ENCODE data around the gene DOCK4. TPM values are rescaled to one million over a fixed set of nuclear protein-coding genes. Genes with fewer than 3 reads are reported as not detected.

DOCK4 gene
- total and polyA plus RNA-seq, 5 donors from 2014 or later, result 0.44 TPM; not detected in 4

DNA sequence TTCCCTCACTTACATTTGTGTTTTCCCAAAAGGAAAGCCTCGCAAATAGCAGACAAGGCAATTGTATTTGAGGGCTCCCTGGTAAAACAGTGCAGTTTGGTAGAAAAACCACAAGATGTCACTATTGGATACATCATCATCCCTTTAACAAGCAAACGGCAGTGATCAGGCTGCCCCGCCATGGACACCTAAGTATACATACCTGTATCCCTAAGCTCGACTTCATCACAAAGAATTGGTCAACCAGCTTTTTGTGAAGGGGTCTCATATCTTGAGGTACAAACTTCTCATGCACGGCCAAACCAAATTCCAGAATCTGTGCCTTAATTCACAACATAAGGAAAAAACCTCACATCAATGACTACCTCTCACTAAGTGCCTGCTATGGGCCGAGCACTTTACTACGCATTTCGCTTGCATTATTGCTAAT lies 464.4 kb downstream of the DOCK4 start:
- Histone ChIP-seq H3K36me3 (ENCODE audit: control insufficient read depth, insufficient read depth, low read length) (no peaks in the 10 kb centered on the region), H3K4me1 (ENCODE audit: control insufficient read depth, insufficient read depth, low read length, poor library complexity, severe bottlenecking) (no peaks in the 10 kb centered on the region), H3K9me3 (ENCODE audit: control insufficient read depth in 2 of 2, low read length in 2 of 2) (no peaks in the 10 kb centered on the region), H3K27me3 (ENCODE audit: control insufficient read depth, insufficient read depth, low read length) (no peaks in the 10 kb centered on the region), H3K27ac (ENCODE audit: insufficient read depth, low read length, poor library complexity, severe bottlenecking) (no peak overlapping the region), H3K4me3 (ENCODE audit: low read depth, low read length) (no peak overlapping the region)
- H3K4me1 Mint-ChIP-seq, result no peaks in the 10 kb centered on the region
- ATAC-seq (ENCODE audit: low read depth in 2 of 2) (peak; percentile 48 to 57), DNase-seq (peak; percentile 9 to 72 (median 44))
- no peaks in the 10 kb centered on the region for H3K9me3 Mint-ChIP-seq
- no peaks in the 10 kb centered on the region for H3K36me3 Mint-ChIP-seq
- H3K27me3 Mint-ChIP-seq, result peaks cover 5% of the 10 kb centered on the region
- H3K27ac Mint-ChIP-seq, result no peak overlapping the region
- H3K4me3 Mint-ChIP-seq, result no peak overlapping the region

DNA sequence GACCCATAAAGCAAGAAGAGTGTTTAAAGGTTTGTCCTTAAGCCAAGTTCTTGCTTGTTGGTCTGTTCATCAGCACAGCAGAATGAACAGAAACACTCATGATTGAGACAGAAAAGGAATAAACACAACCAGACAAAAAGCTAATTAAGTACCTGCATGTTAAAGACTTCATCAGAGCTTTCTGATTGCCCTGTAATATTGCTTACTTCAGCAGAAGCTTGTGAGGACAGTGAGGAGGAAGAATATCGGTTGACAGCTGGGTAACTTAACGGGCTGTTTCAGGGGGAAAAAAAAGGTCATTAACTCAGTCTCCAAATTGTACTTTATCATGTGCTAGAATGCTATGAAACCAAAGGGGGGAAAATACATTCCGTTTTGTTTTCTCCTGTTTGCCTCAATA lies 465.3 kb downstream of the DOCK4 start:
- ATAC-seq (ENCODE audit: low read depth in 2 of 2) (no peak), DNase-seq (no peak)
- H3K4me1 ChIP-seq (ENCODE audit: control insufficient read depth, insufficient read depth, low read length, poor library complexity, severe bottlenecking), result no peaks in the 10 kb centered on the region
- Mint-ChIP-seq H3K36me3 (no peaks in the 10 kb centered on the region), H3K4me3 (no peak overlapping the region), H3K27me3 (peaks cover 5% of the 10 kb centered on the region), H3K4me1 (no peaks in the 10 kb centered on the region), H3K9me3 (no peaks in the 10 kb centered on the region), H3K27ac (no peak overlapping the region)
- no peak overlapping the region for H3K4me3 ChIP-seq (ENCODE audit: low read depth, low read length)
- H3K36me3 ChIP-seq (ENCODE audit: control insufficient read depth, insufficient read depth, low read length), result no peaks in the 10 kb centered on the region
- no peaks in the 10 kb centered on the region for H3K9me3 ChIP-seq (ENCODE audit: control insufficient read depth in 2 of 2, low read length in 2 of 2)
- no peaks in the 10 kb centered on the region for H3K27me3 ChIP-seq (ENCODE audit: control insufficient read depth, insufficient read depth, low read length)
- no peak overlapping the region for H3K27ac ChIP-seq (ENCODE audit: insufficient read depth, low read length, poor library complexity, severe bottlenecking)

DNA sequence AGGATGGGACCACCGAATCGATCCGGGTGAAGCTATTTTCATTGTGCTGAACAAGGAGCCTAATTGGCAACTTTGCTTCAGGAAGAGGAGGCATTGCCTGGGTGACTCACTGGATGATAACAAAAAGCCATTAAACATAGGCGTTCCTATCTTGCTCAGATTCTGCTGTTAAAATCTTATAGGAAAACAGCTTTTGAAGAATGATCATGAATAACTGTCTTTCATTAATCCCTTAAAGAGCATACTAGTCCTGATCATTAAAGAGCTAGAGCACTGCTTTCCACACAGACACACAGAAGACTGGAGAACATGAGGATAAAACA lies 469.7 kb downstream of the DOCK4 start:
- Mint-ChIP-seq H3K9me3 (no peaks in the 10 kb centered on the region), H3K27ac (no peak overlapping the region), H3K36me3 (no peaks in the 10 kb centered on the region), H3K27me3 (no peaks in the 10 kb centered on the region), H3K4me3 (no peak overlapping the region), H3K4me1 (no peaks in the 10 kb centered on the region)
- Histone ChIP-seq H3K27ac (ENCODE audit: insufficient read depth, low read length, poor library complexity, severe bottlenecking) (no peak overlapping the region), H3K27me3 (ENCODE audit: control insufficient read depth, insufficient read depth, low read length) (no peaks in the 10 kb centered on the region), H3K4me1 (ENCODE audit: control insufficient read depth, insufficient read depth, low read length, poor library complexity, severe bottlenecking) (no peaks in the 10 kb centered on the region), H3K9me3 (ENCODE audit: control insufficient read depth in 2 of 2, low read length in 2 of 2) (no peaks in the 10 kb centered on the region), H3K4me3 (ENCODE audit: low read depth, low read length) (no peak overlapping the region), H3K36me3 (ENCODE audit: control insufficient read depth, insufficient read depth, low read length) (no peaks in the 10 kb centered on the region)
- ATAC-seq (ENCODE audit: low read depth in 2 of 2) (no peak), DNase-seq (no peak)

DNA sequence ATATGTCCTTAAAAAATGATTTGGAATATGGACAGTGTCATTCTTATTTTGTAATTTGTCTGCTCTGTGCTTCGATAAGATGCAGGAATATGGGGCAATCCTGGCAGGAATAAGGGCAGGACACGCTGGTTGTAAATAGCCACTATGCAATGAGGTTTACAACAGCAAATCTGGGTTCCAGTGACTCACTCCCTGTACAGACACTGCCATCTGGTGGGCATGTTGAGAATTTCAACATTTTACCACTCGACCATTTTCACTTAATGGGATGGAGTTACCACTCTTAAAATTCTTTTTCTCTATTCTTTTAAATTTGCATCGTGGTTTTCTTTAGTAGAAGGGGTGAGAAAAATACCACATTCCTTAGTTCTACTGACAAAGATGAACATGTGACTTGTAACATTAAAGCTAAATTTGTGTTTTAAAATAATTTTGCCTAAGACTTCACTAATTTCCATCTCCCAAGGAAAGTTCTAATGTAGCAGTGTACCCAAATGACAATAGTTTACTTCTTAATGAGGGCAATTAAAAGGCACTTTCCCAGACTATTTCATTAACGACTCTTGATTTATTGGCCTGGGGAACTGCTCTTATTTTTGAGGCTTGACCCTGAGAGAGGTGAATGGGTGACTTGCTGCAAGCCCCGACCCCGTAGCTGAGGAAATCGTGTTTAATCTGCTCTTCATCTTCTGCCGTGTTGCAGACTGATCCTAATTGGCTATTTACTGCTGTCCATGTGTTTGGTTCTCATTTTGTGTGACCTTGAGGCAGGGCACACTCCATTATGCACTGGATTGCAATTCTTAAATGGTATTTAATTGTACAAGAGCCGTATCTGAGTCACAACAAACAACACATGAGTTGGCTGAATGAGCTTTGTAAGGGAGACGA lies 470.3 kb downstream of the DOCK4 start:
- peak; percentile 35 to 60 for ATAC-seq (ENCODE audit: low read depth in 2 of 2)
- H3K27ac Mint-ChIP-seq, result no peak overlapping the region
- Histone ChIP-seq H3K36me3 (ENCODE audit: control insufficient read depth, insufficient read depth, low read length) (no peaks in the 10 kb centered on the region), H3K9me3 (ENCODE audit: control insufficient read depth in 2 of 2, low read length in 2 of 2) (no peaks in the 10 kb centered on the region), H3K27me3 (ENCODE audit: control insufficient read depth, insufficient read depth, low read length) (no peaks in the 10 kb centered on the region), H3K4me1 (ENCODE audit: control insufficient read depth, insufficient read depth, low read length, poor library complexity, severe bottlenecking) (no peaks in the 10 kb centered on the region), H3K27ac (ENCODE audit: insufficient read depth, low read length, poor library complexity, severe bottlenecking) (no peak overlapping the region), H3K4me3 (ENCODE audit: low read depth, low read length) (no peak overlapping the region)
- H3K4me3 Mint-ChIP-seq, result no peak overlapping the region
- no peaks in the 10 kb centered on the region for H3K9me3 Mint-ChIP-seq
- H3K27me3 Mint-ChIP-seq, result no peaks in the 10 kb centered on the region
- H3K36me3 Mint-ChIP-seq, result no peaks in the 10 kb centered on the region
- no peaks in the 10 kb centered on the region for H3K4me1 Mint-ChIP-seq
- peak; percentile 25 to 62 (median 49) for DNase-seq

DNA sequence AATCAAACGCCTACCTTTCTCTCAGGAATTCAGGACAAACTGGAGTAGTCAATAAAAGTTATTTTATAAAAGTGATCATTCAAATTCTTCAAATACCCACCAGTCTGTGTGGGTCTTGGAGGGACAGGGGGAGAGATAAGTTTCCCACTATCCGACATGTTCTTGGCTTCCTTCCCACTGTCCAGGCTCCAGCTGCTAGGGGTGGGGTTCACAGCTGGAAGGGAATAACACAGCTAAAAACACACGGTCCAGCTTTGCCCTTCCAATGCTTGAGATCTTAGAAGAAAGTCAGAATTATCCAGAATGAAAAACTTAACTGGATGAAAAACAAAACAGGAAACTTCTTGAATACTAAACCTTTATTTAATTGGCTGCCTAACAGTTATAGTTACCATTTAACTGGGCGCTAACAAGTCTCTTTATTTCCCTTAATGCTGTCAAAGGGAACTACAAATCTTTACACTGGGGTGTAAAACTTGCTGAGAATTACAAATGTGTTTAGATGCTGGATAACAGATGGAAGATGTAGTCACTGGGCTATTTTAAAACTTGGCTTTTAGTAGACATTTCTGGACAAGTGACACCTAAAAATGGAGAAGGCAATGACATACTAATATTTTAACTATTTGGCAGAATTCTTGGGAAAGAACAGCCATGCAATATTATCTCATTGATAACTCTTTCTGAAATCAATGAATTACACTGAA lies 471.1 kb downstream of the DOCK4 start:
- Mint-ChIP-seq H3K9me3 (no peaks in the 10 kb centered on the region), H3K27me3 (no peaks in the 10 kb centered on the region), H3K4me1 (no peaks in the 10 kb centered on the region), H3K4me3 (no peak overlapping the region), H3K27ac (no peak overlapping the region), H3K36me3 (no peaks in the 10 kb centered on the region)
- no peak overlapping the region for H3K4me3 ChIP-seq (ENCODE audit: low read depth, low read length)
- no peaks in the 10 kb centered on the region for H3K27me3 ChIP-seq (ENCODE audit: control insufficient read depth, insufficient read depth, low read length)
- no peaks in the 10 kb centered on the region for H3K9me3 ChIP-seq (ENCODE audit: control insufficient read depth in 2 of 2, low read length in 2 of 2)
- no peaks in the 10 kb centered on the region for H3K4me1 ChIP-seq (ENCODE audit: control insufficient read depth, insufficient read depth, low read length, poor library complexity, severe bottlenecking)
- H3K36me3 ChIP-seq (ENCODE audit: control insufficient read depth, insufficient read depth, low read length), result no peaks in the 10 kb centered on the region
- ATAC-seq (ENCODE audit: low read depth in 2 of 2) (no peak), DNase-seq (no peak)
- no peak overlapping the region for H3K27ac ChIP-seq (ENCODE audit: insufficient read depth, low read length, poor library complexity, severe bottlenecking)

DNA sequence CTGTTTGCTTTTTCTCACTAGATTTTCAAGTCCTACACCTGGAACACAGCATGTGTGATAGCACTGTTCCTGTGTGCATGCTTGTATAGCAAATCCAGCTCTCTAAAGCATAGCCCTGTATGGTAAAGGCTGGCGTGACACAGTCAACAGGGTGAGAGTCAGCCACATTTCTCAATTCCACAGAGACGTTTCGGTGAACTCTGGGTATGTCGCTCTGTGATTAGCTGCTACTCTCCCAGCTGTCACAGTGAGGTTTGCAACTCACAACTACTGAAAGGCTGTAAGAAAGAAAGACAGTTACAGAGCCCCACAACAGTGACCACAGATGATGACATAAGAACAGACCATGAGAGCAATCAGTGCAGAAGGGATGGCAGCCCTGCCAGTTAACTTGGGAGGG lies 473.3 kb downstream of the DOCK4 start:
- Mint-ChIP-seq H3K9me3 (no peaks in the 10 kb centered on the region), H3K4me3 (no peak overlapping the region), H3K27ac (peak overlapping the region in 1 of 3 donors; percentile 38), H3K27me3 (no peaks in the 10 kb centered on the region), H3K36me3 (no peaks in the 10 kb centered on the region), H3K4me1 (no peaks in the 10 kb centered on the region)
- Histone ChIP-seq H3K4me1 (ENCODE audit: control insufficient read depth, insufficient read depth, low read length, poor library complexity, severe bottlenecking) (no peaks in the 10 kb centered on the region), H3K9me3 (ENCODE audit: control insufficient read depth in 2 of 2, low read length in 2 of 2) (no peaks in the 10 kb centered on the region), H3K27ac (ENCODE audit: insufficient read depth, low read length, poor library complexity, severe bottlenecking) (no peak overlapping the region), H3K4me3 (ENCODE audit: low read depth, low read length) (no peak overlapping the region), H3K36me3 (ENCODE audit: control insufficient read depth, insufficient read depth, low read length) (no peaks in the 10 kb centered on the region), H3K27me3 (ENCODE audit: control insufficient read depth, insufficient read depth, low read length) (no peaks in the 10 kb centered on the region)
- DNase-seq (no peak), ATAC-seq (ENCODE audit: low read depth in 2 of 2) (no peak)

DNA sequence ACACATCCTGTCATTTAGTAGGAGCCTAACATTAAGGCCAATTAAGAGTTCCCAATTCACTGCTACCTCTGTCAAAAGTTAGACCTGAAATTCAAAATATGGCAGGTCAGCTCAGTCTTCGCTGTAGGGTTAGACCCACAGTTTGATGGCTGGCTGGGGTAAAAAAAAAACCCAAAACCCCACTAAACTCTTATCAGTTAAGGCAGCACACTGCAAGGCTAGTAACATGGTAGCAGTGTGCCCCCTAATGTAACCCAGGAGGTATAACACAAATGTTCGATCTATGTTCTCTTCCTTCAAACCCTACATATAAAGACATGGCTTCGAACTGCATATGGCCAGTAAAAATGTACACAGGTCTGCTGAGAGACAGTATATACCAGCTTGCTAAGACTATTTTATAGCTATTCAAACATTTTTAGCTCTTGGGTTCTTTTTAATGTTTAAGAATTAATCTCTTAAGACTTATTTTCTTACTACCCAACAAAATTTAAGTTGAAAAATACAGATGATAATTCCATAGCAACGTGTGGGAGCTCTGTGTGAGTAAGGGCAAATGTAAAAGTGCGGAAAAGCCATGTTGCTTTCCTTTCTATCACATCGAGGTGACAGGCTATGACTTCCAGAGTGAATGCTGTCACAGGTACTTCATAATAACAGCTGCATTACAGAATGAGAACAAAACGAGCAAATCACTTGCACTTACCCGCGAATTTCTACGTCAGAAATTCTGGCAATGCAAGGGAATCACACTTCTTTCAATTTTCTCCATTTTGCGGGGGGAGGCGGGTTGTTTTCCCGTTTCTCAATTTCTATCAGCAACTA lies 475.5 kb downstream of the DOCK4 start:
- DNase-seq, result peak in 1 of 3 donors; percentile 11
- H3K4me3 ChIP-seq (ENCODE audit: low read depth, low read length), result no peak overlapping the region
- no peak overlapping the region for H3K27ac ChIP-seq (ENCODE audit: insufficient read depth, low read length, poor library complexity, severe bottlenecking)
- no peaks in the 10 kb centered on the region for H3K36me3 ChIP-seq (ENCODE audit: control insufficient read depth, insufficient read depth, low read length)
- H3K4me1 Mint-ChIP-seq, result no peaks in the 10 kb centered on the region
- H3K4me1 ChIP-seq (ENCODE audit: control insufficient read depth, insufficient read depth, low read length, poor library complexity, severe bottlenecking), result no peaks in the 10 kb centered on the region
- no peaks in the 10 kb centered on the region for H3K36me3 Mint-ChIP-seq
- no peaks in the 10 kb centered on the region for H3K27me3 ChIP-seq (ENCODE audit: control insufficient read depth, insufficient read depth, low read length)
- H3K4me3 Mint-ChIP-seq, result no peak overlapping the region
- no peak for ATAC-seq (ENCODE audit: low read depth in 2 of 2)
- no peaks in the 10 kb centered on the region for H3K27me3 Mint-ChIP-seq
- no peaks in the 10 kb centered on the region for H3K9me3 Mint-ChIP-seq
- no peaks in the 10 kb centered on the region for H3K9me3 ChIP-seq (ENCODE audit: control insufficient read depth in 2 of 2, low read length in 2 of 2)
- no peak overlapping the region for H3K27ac Mint-ChIP-seq
